ENCODE results near the gene CTRL.
"Not testable (repeated sequence)": the region's sequence is repeated elsewhere in the genome, so short reads cannot be mapped to it uniquely, and the experiment has no call there.

Gene CTRL

GRCh38 chr16:67917852-67918236 lies 13.8 kb downstream of the CTRL start:
- H3K27ac Mint-ChIP-seq, result peak overlapping the region; percentile 30 to 88
- no peaks in the 10 kb centered on the region for H3K36me3 Mint-ChIP-seq (ENCODE audit: insufficient read depth)
- DNase-seq, result no peak
- ATAC-seq (replicated peaks), result no peak
- H3K4me1 Mint-ChIP-seq (ENCODE audit: low read depth in 2 of 2), result peaks cover 28 to 32% of the 10 kb centered on the region in 2 donors
- H3K9me3 Mint-ChIP-seq, result no peaks in the 10 kb centered on the region
- peak overlapping the region in 1 of 2 donors; percentile 21 for H3K4me3 Mint-ChIP-seq
- no peaks in the 10 kb centered on the region for H3K27me3 Mint-ChIP-seq

DNA sequence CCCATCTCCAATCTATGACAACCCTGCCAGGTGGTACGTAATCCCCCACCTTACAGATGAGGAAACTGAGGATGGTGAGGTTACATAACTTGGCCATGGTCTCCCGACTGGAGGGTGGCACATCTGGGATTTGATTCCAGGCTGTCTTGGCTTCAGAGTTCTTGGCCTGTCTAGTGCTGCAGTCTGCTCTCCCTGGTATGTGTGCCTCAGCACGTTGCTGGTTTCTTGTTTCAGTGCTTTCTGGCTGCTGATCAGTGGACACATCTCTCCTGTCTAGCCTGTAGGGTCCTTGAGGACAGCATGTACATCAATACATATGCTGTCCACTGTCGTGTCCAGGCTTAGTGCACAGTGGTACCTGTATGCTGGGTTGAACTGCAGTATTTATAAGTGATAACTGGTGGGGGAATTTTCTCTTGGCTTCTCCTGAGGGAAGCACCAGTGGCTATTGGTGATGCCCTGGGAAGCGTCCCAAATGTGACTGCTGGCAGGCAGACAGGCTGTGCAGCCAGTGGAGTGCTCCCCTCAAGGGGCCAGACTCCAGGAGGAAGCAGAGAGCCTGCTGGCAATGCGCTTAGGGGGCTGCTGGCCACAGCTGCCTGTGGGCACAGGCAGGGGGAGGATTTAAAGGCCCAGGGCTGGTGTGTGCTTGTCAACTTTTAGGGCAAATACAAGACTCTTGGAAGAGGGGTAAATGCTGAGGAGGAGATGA lies 14.4 kb downstream of the CTRL start:
- Mint-ChIP-seq H3K36me3 (ENCODE audit: insufficient read depth) (no peaks in the 10 kb centered on the region), H3K4me3 (peak overlapping the region in 1 of 2 donors; percentile 21), H3K4me1 (ENCODE audit: low read depth in 2 of 2) (peaks cover 27 to 31% of the 10 kb centered on the region in 2 donors), H3K27me3 (no peaks in the 10 kb centered on the region), H3K9me3 (no peaks in the 10 kb centered on the region), H3K27ac (peak overlapping the region; percentile 30 to 88)
- no peak for ATAC-seq (replicated peaks)
- no peak for DNase-seq

DNA sequence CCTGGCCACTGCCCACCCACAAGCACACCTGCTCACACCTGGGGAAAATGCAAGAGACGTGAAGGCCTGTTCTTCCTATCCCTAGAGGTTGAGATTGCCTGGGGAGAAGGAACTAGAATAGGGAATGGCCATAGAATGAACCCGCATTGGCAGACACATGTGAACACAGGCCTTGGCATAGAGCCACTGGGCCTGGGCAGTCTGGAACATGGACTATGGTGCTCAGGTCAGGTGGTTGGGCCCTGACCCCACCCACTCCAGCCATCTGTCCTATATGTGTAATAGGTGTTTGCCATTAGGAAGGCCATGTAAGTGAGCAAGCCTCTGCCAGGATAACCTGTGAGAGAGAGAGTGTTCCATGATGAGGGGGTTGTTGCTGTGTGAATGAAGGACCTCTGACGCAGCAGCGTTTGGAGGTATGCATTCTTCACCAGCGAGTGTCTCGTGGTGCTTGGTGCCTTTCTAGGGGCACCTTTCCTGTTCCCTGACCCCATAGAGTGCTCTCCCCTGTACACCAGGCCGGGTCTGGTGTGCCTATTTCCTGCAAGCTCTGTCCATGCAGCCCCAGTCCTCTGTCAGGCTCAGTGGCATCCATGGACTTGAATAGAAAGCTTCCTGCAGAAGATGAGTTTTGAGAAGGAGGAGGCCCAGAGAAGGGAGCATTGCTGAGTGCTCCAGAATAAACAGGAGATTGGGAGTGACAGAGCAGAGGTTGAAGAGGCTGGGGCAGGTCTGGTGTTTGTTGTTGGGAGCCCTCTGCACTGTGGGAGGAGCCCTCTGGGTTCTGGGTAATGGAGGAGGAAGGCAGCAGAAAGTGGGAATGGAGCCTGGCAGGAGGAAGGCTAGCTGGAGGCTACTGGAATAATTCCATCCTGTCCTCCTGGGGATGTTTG lies 15.6 kb downstream of the CTRL start:
- no peak for ATAC-seq (replicated peaks)
- H3K4me1 Mint-ChIP-seq (ENCODE audit: low read depth in 2 of 2), result peaks cover 25 to 27% of the 10 kb centered on the region in 2 donors

GRCh38 chr16:67915496-67915769 lies 16.2 kb downstream of the CTRL start:
- peaks cover 25 to 26% of the 10 kb centered on the region in 2 donors for H3K4me1 Mint-ChIP-seq (ENCODE audit: low read depth in 2 of 2)
- DNase-seq; H3K27me3 Mint-ChIP-seq; H3K4me3 Mint-ChIP-seq; H3K36me3 Mint-ChIP-seq (ENCODE audit: insufficient read depth); H3K27ac Mint-ChIP-seq; H3K9me3 Mint-ChIP-seq; ATAC-seq (replicated peaks): not testable (repeated sequence)

More for the DNA sequence above, 15.6 kb downstream of the CTRL start:
- H3K9me3 Mint-ChIP-seq, result no peaks in the 10 kb centered on the region
- peaks cover 7% of the 10 kb centered on the region for H3K36me3 Mint-ChIP-seq (ENCODE audit: insufficient read depth)
- no peak overlapping the region for H3K27ac Mint-ChIP-seq
- no peak for DNase-seq
- H3K27me3 Mint-ChIP-seq, result no peaks in the 10 kb centered on the region
- H3K4me3 Mint-ChIP-seq, result no peak overlapping the region

GRCh38 chr16:67914758-67915495 lies 16.7 kb downstream of the CTRL start:
- ATAC-seq (replicated peaks), result no peak
- no peaks in the 10 kb centered on the region for H3K27me3 Mint-ChIP-seq
- peaks cover 12% of the 10 kb centered on the region for H3K36me3 Mint-ChIP-seq (ENCODE audit: insufficient read depth)

GRCh38 chr16:67910158-67910557 lies 21.5 kb downstream of the CTRL start:
- ATAC-seq (replicated peaks), result no peak
- H3K36me3 Mint-ChIP-seq (ENCODE audit: insufficient read depth), result peaks cover 15% of the 10 kb centered on the region

More at GRCh38 chr16:67914758-67915495, 16.7 kb downstream of the CTRL start:
- Mint-ChIP-seq H3K4me3 (no peak overlapping the region), H3K4me1 (ENCODE audit: low read depth in 2 of 2) (peaks cover 25 to 26% of the 10 kb centered on the region in 2 donors), H3K9me3 (no peaks in the 10 kb centered on the region), H3K27ac (no peak overlapping the region)
- no peak for DNase-seq

GRCh38 chr16:67909056-67909742 lies 22.5 kb downstream of the CTRL start:
- H3K9me3 Mint-ChIP-seq, result no peaks in the 10 kb centered on the region
- H3K27ac Mint-ChIP-seq, result peak overlapping the region in 1 of 2 donors; percentile 41
- DNase-seq (no peak), ATAC-seq (replicated peaks) (no peak)
- H3K36me3 Mint-ChIP-seq (ENCODE audit: insufficient read depth), result peaks cover 19% of the 10 kb centered on the region
- no peak overlapping the region for H3K4me3 Mint-ChIP-seq
- H3K4me1 Mint-ChIP-seq (ENCODE audit: low read depth in 2 of 2), result peaks cover 4 to 12% of the 10 kb centered on the region in 2 donors
- H3K27me3 Mint-ChIP-seq, result no peaks in the 10 kb centered on the region

More at GRCh38 chr16:67910158-67910557, 21.5 kb downstream of the CTRL start:
- no peak for DNase-seq
- peak overlapping the region in 1 of 2 donors; percentile 41 for H3K27ac Mint-ChIP-seq
- no peaks in the 10 kb centered on the region for H3K27me3 Mint-ChIP-seq
- peaks cover 7 to 15% of the 10 kb centered on the region in 2 donors for H3K4me1 Mint-ChIP-seq (ENCODE audit: low read depth in 2 of 2)
- H3K9me3 Mint-ChIP-seq, result no peaks in the 10 kb centered on the region
- H3K4me3 Mint-ChIP-seq, result no peak overlapping the region

DNA sequence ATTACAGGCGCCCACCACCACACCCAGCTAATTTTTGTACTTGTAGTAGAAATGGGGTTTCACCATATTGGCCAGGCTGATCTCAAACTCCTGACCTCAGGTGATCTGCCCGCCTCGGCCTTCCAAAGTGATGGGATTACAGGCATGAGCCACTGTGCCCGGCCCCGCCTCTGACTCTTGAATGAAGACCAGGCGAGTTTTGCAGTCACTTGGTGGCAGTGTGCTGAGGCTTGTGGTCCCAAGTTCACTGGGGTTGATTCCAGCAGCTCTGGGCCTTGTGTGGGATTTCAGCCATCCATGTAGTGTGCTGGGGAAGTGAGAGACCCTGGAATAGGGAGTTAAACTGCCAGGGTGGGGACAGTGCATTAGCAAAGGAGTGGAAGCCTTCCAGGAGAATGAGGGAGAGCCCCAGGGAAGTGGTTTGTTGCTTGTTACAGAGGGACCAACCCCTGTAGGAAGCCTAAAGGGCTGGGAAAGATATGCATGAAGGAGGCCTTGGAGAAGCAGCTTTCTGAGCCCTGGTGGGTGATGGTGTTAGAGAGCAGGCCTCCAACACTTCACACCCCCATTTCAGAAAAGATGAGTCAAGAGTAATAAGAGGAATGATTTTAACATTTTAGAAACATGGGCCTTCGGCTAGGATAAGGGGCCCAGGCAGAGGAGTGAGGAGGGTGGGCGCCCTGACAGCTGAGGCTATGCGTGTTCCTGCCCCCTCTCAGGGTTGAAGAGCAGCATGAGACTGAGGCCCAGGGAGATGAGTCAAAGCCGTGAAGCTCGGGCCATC lies 24.1 kb downstream of the CTRL start:
- peaks cover 30% of the 10 kb centered on the region for H3K36me3 Mint-ChIP-seq (ENCODE audit: insufficient read depth)
- DNase-seq (no peak), ATAC-seq (replicated peaks) (no peak)
- H3K9me3 Mint-ChIP-seq, result no peaks in the 10 kb centered on the region
- H3K27me3 Mint-ChIP-seq, result no peaks in the 10 kb centered on the region
- H3K4me1 Mint-ChIP-seq (ENCODE audit: low read depth in 2 of 2), result peaks cover 9 to 12% of the 10 kb centered on the region in 2 donors
- no peak overlapping the region for H3K4me3 Mint-ChIP-seq
- H3K27ac Mint-ChIP-seq, result peak overlapping the region; percentile 73 to 82

DNA sequence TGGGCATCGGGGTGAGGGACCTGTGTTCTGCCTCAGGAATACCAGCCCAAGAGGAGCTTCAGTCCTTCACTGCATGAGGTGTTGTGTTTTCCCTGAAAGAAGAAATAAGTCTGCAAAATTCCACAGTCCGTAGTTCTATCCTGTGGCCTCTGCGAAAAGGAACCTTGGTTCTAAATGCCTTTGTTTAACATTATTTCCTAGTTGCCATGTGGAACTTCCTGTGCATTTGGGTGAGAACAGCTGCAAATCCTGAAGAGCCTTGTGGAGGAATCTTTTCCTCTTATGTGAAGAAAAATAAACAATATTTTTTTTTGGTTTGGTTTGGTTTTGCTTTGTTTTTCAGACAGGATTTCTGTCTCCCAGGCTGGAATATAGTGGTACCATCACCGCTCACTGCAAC lies 28.8 kb downstream of the CTRL start:
- Mint-ChIP-seq H3K9me3 (no peaks in the 10 kb centered on the region), H3K4me1 (ENCODE audit: low read depth in 2 of 2) (peaks cover 14 to 24% of the 10 kb centered on the region in 2 donors), H3K36me3 (ENCODE audit: insufficient read depth) (peaks cover 19% of the 10 kb centered on the region), H3K4me3 (no peak overlapping the region), H3K27ac (no peak overlapping the region), H3K27me3 (no peaks in the 10 kb centered on the region)
- ATAC-seq (replicated peaks) (no peak), DNase-seq (no peak)

- Mint-ChIP-seq H3K36me3 (ENCODE audit: insufficient read depth) (peaks cover 19% of the 10 kb centered on the region), H3K27me3 (no peaks in the 10 kb centered on the region), H3K4me3 (no peak overlapping the region), H3K4me1 (ENCODE audit: low read depth in 2 of 2) (peaks cover 18 to 24% of the 10 kb centered on the region in 2 donors), H3K27ac (peak overlapping the region in 1 of 2 donors; percentile 25), H3K9me3 (no peaks in the 10 kb centered on the region)
- ATAC-seq (replicated peaks), result no peak
- no peak for DNase-seq
Measured at GRCh38 chr16:67901734-67902133, 29.9 kb downstream of the CTRL start.

- Mint-ChIP-seq H3K4me1 (ENCODE audit: low read depth in 2 of 2) (peaks cover 25 to 36% of the 10 kb centered on the region in 2 donors), H3K9me3 (no peaks in the 10 kb centered on the region), H3K36me3 (ENCODE audit: insufficient read depth) (peaks cover 8% of the 10 kb centered on the region), H3K27ac (peak overlapping the region in 1 of 2 donors; percentile 51), H3K27me3 (no peaks in the 10 kb centered on the region), H3K4me3 (no peak overlapping the region)
- no peak for DNase-seq
- no peak for ATAC-seq (replicated peaks)
Measured at GRCh38 chr16:67897231-67897630, 34.4 kb downstream of the CTRL start.

- H3K4me1 Mint-ChIP-seq (ENCODE audit: low read depth in 2 of 2), result peaks cover 18 to 22% of the 10 kb centered on the region in 2 donors
- peak overlapping the region; percentile 95 to 97 for H3K27ac Mint-ChIP-seq
- DNase-seq, result no peak
- peak overlapping the region; percentile 94 to 95 for H3K4me3 Mint-ChIP-seq
- H3K27me3 Mint-ChIP-seq, result no peaks in the 10 kb centered on the region
- peaks cover 8% of the 10 kb centered on the region for H3K36me3 Mint-ChIP-seq (ENCODE audit: insufficient read depth)
- H3K9me3 Mint-ChIP-seq, result no peaks in the 10 kb centered on the region
- ATAC-seq (replicated peaks), result no peak
Measured at GRCh38 chr16:67893743-67894399, 37.8 kb downstream of the CTRL start.

Measured in effector memory CD8-positive, alpha-beta T cell (primary cell).